ENCODE results near the gene LLPH. TPM values are rescaled to one million over a fixed set of nuclear protein-coding genes. Genes with fewer than 3 reads are reported as not detected.

The LLPH gene
- total and polyA plus RNA-seq, 8 donors: 0.29 to 28.1 (median 13.2) TPM

- Histone ChIP-seq H3K36me3 (no peaks in the 10 kb centered on the region), H3K27ac (no peak overlapping the region), H3K4me3 (no peak overlapping the region), H3K9me3 (peaks cover 0 to 8% (median 3%) of the 10 kb centered on the region in 4 donors), H3K4me1 (peaks cover 0 to 6% (median 2%) of the 10 kb centered on the region in 4 donors), H3K27me3 (peaks cover 0 to 10% (median 5%) of the 10 kb centered on the region in 3 donors)
- intact Hi-C loops (cut with DNase I; ENCODE audit: low total_unique reads): no loop called here
- WGBS, 5 donors: 85 to 93% (median 88%) methylated on average over 3 of the region's 3 CpGs
- DNase-seq: no peak
- no peak for TF ChIP-seq POLR2AphosphoS5 (IDR thresholded peaks at IDR 0.05)
- TF ChIP-seq EP300 (IDR thresholded peaks at IDR 0.05): no peak
- no peak for TF ChIP-seq POLR2A (IDR thresholded peaks at IDR 0.05)
- no peak for TF ChIP-seq CTCF (IDR thresholded peaks at IDR 0.05)
These were observed 27.3 kb downstream of the LLPH start for GRCh38 chr12:66103016-66103913.

GRCh38 chr12:66092559-66093269, 37.8 kb downstream of the LLPH start:
- Histone ChIP-seq H3K36me3 (no peaks in the 10 kb centered on the region), H3K27ac (no peak overlapping the region), H3K4me1 (peaks cover 0 to 11% (median 3%) of the 10 kb centered on the region in 4 donors), H3K27me3 (no peaks in the 10 kb centered on the region), H3K9me3 (no peaks in the 10 kb centered on the region), H3K4me3 (no peak overlapping the region)
- intact Hi-C loops (cut with DNase I; ENCODE audit: low total_unique reads): no loop called here
- no peak for DNase-seq
- no peak for TF ChIP-seq EP300 (IDR thresholded peaks at IDR 0.05)
- no peak for TF ChIP-seq CTCF (IDR thresholded peaks at IDR 0.05)
- TF ChIP-seq POLR2AphosphoS5 (IDR thresholded peaks at IDR 0.05): no peak
- TF ChIP-seq POLR2A (IDR thresholded peaks at IDR 0.05): no peak
- 0 to 9% (median 0%) methylated on average over 1 of the region's 1 CpG for WGBS, 5 donors

GRCh38 chr12:66090157-66090556, 40.4 kb downstream of the LLPH start:
- no peaks in the 10 kb centered on the region for H3K27me3 ChIP-seq
- intact Hi-C loops (cut with DNase I; ENCODE audit: low total_unique reads): no loop called here
- no peak overlapping the region for H3K27ac ChIP-seq
- H3K4me1 ChIP-seq: peaks cover 0 to 11% (median 3%) of the 10 kb centered on the region in 4 donors
- no peak for DNase-seq
- 77 to 86% (median 81%) methylated on average over 4 of the region's 4 CpGs for WGBS, 5 donors
- TF ChIP-seq CTCF (IDR thresholded peaks at IDR 0.05) (no peak), POLR2A (IDR thresholded peaks at IDR 0.05) (no peak), POLR2AphosphoS5 (IDR thresholded peaks at IDR 0.05) (no peak), EP300 (IDR thresholded peaks at IDR 0.05) (no peak)
- H3K36me3 ChIP-seq: no peaks in the 10 kb centered on the region
- no peaks in the 10 kb centered on the region for H3K9me3 ChIP-seq
- H3K4me3 ChIP-seq: no peak overlapping the region

- intact Hi-C loops (cut with DNase I; ENCODE audit: low total_unique reads): no loop called here
- Histone ChIP-seq H3K36me3 (no peaks in the 10 kb centered on the region), H3K9me3 (peaks cover 0 to 11% (median 2%) of the 10 kb centered on the region in 4 donors), H3K4me1 (peaks cover 0 to 5% (median 0%) of the 10 kb centered on the region in 4 donors), H3K27ac (no peak overlapping the region), H3K27me3 (no peaks in the 10 kb centered on the region), H3K4me3 (no peak overlapping the region)
- TF ChIP-seq CTCF (IDR thresholded peaks at IDR 0.05) (peak in 5 of 7 experiments; percentile 13 to 69 (median 52)), POLR2A (IDR thresholded peaks at IDR 0.05) (no peak)
- 31 to 37% (median 32%) methylated on average over 10 of the region's 10 CpGs for WGBS, 5 donors
- DNase-seq: peak; percentile 60 to 88
These were observed 43.1 kb downstream of the LLPH start for GRCh38 chr12:66087365-66087943.

Data from stomach (tissue), 9 donors.